Measurements from ENCODE around the gene PIK3CB.

Gene PIK3CB

DNA sequence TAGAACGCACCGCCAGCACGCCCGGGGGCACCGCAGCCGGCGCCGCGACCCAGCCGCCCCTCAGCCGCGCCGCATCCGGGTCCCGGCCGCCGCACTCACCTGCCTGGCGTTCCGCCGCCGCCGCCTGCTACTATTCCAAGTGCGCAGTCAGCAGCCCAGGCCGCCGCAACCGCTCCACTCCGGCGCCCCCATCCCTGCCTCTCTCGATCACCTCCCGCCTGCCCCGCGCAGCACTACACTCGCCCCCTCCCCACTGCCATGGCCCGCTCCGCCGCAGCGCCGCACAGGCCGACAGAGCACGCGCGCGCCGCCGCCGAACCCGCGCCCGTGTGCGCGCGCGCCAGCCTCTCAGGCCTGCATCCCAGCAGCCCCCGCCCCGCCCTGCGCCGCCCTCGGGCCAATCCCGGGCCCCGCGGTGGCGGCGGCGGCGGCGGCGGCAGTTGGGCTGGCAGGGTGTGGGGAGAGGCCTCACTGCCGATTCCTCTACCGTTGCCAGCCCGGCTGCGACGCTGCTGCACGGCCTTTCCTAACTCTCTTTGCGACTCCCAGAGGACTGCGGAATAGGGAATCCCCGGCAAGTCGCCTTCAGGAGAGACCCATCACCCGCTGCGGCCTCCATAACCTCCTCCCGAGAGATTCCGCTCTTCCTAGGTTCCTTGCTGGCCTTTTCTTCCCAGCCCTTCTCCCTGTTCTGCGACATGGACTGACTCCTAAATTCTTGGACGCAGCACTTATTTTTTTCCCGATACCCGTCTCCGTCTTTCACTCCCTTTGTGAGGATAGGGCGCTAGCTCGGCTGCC is at the start of gene PIK3CB:
Gene PIK3CB (minus strand): TSS at position 333 of the 801 bp plus-strand sequence. CDS start 75,585 bp downstream, outside the sequence.
- in situ Hi-C loops (cut with HindIII; ENCODE audit: low pct_ligation_motif_present, low pct_unique_long_range_greater_than_20kb, low sequenced_read_pairs) = no loop called here
- peak; percentile 84 for DNase-seq

- in situ Hi-C loops (cut with HindIII; ENCODE audit: low pct_ligation_motif_present, low pct_unique_long_range_greater_than_20kb, low sequenced_read_pairs) = no loop called here
- no peak for DNase-seq
Observed at GRCh38 chr3:138881233-138881632, 46.5 kb upstream of the PIK3CB start.

- DNase-seq = no peak
- in situ Hi-C loops (cut with HindIII; ENCODE audit: low pct_ligation_motif_present, low pct_unique_long_range_greater_than_20kb, low sequenced_read_pairs) = no loop called here
Observed at GRCh38 chr3:138879541-138880380, 45.0 kb upstream of the PIK3CB start.

GRCh38 chr3:138877226-138877625 is 42.5 kb upstream of the PIK3CB start:
- in situ Hi-C loops (cut with HindIII; ENCODE audit: low pct_ligation_motif_present, low pct_unique_long_range_greater_than_20kb, low sequenced_read_pairs) = no loop called here
- no peak for DNase-seq

- in situ Hi-C loops (cut with HindIII; ENCODE audit: low pct_ligation_motif_present, low pct_unique_long_range_greater_than_20kb, low sequenced_read_pairs) = no loop called here
Observed at GRCh38 chr3:138875754-138876664, 41.3 kb upstream of the PIK3CB start.

GRCh38 chr3:138875096-138875753 is 40.5 kb upstream of the PIK3CB start:
- in situ Hi-C loops (cut with HindIII; ENCODE audit: low pct_ligation_motif_present, low pct_unique_long_range_greater_than_20kb, low sequenced_read_pairs) = no loop called here
- no peak for DNase-seq

More at GRCh38 chr3:138875754-138876664, 41.3 kb upstream of the PIK3CB start:
- DNase-seq = no peak

DNA sequence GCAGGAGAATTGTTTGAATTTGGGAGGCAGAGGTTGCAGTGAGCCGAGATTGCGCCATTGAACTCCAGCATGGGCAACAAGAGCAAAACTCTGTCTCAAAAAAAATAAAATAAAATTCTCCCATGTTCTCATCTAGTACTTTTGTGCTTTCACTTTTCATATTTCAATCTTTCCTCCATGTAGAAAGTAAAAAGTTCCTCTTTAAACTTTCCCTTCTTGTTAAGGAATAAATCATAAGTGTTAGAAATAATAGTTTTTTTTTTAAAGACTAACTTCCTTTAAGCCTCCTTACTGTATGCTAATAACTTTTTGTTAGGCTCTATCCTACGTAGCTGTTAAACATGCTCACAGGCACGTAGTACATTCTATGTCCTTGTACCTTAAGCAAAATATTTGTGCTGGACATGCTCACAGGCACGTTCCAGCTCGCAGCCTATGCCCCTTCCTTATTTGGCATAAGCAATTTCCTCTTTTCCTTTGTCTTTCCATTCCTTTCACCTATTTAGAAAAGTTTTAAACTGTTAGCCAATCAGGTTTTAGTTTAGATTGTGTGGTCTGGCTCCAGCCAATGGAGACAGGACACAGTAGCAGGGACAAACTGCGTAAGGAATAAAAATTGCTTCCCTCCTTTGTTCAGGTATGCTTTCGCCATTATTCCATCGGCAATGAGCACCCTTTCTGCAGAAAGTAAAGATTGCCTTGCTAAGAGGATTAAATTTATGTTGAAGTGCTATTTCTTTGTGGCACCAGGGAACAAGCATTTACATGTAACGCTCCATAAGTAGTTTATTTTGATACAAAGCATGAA is 38.9 kb upstream of the PIK3CB start:
- no peak for DNase-seq
- in situ Hi-C loops (cut with HindIII; ENCODE audit: low pct_ligation_motif_present, low pct_unique_long_range_greater_than_20kb, low sequenced_read_pairs) = no loop called here

- in situ Hi-C loops (cut with HindIII; ENCODE audit: low pct_ligation_motif_present, low pct_unique_long_range_greater_than_20kb, low sequenced_read_pairs) = no loop called here
Observed at GRCh38 chr3:138872632-138873031, 37.9 kb upstream of the PIK3CB start.

GRCh38 chr3:138867996-138868395 is 33.3 kb upstream of the PIK3CB start:
- DNase-seq = no peak
- in situ Hi-C loops (cut with HindIII; ENCODE audit: low pct_ligation_motif_present, low pct_unique_long_range_greater_than_20kb, low sequenced_read_pairs) = no loop called here

More at GRCh38 chr3:138872632-138873031, 37.9 kb upstream of the PIK3CB start:
- no peak for DNase-seq

- in situ Hi-C loops (cut with HindIII; ENCODE audit: low pct_ligation_motif_present, low pct_unique_long_range_greater_than_20kb, low sequenced_read_pairs) = no loop called here
- no peak for DNase-seq
Observed at GRCh38 chr3:138863776-138864113, 29.0 kb upstream of the PIK3CB start.

- in situ Hi-C loops (cut with HindIII; ENCODE audit: low pct_ligation_motif_present, low pct_unique_long_range_greater_than_20kb, low sequenced_read_pairs) = no loop called here
- DNase-seq = peak; percentile 76
Observed at GRCh38 chr3:138862924-138863775, 28.4 kb upstream of the PIK3CB start.

- in situ Hi-C loops (cut with HindIII; ENCODE audit: low pct_ligation_motif_present, low pct_unique_long_range_greater_than_20kb, low sequenced_read_pairs) = no loop called here
- no peak for DNase-seq
Observed at GRCh38 chr3:138862531-138862923, 27.8 kb upstream of the PIK3CB start.

GRCh38 chr3:138861798-138862197 is 27.1 kb upstream of the PIK3CB start:
- DNase-seq = no peak
- in situ Hi-C loops (cut with HindIII; ENCODE audit: low pct_ligation_motif_present, low pct_unique_long_range_greater_than_20kb, low sequenced_read_pairs) = no loop called here

- DNase-seq = no peak
- in situ Hi-C loops (cut with HindIII; ENCODE audit: low pct_ligation_motif_present, low pct_unique_long_range_greater_than_20kb, low sequenced_read_pairs) = no loop called here
Observed at GRCh38 chr3:138856799-138857198, 22.1 kb upstream of the PIK3CB start.

DNA sequence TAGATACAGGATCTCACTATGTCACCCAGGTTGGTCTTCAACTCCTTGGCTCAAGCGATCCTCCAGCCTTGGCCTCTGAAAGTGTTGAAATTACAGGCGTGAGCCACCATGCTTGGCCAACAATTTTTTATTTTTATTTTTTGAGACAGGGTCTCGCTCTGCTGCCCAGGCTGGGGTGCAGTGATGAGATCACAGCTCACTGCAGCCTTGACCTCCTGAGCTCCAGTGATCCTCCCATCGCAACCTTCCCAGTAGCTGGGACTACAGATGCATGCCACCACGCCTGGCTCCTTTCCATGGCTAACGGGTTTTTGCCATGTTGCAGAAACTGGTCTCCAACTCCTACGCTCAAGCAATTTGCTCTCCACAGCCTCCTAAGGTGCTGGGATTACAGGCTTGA is 20.2 kb upstream of the PIK3CB start:
- in situ Hi-C loops (cut with HindIII; ENCODE audit: low pct_ligation_motif_present, low pct_unique_long_range_greater_than_20kb, low sequenced_read_pairs) = no loop called here
- DNase-seq = no peak

DNA sequence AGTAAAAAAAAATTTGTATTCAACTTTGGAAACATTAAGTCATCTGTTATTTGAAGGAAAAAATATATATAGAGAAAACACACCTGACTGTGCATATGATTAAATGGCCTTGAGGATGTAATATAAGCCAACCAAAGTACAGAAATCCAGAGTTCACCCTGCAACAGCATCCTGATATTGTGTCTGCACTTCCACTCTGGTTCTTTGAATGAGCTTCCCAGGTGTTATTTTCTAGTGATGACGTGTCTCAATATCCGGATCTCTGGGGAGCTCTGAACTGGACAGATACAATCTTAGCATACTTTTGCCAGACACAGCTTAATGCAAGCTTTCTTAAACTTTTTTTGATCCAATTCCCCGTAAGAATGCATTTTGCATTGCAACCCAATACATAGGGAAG is 19.5 kb upstream of the PIK3CB start:
- in situ Hi-C loops (cut with HindIII; ENCODE audit: low pct_ligation_motif_present, low pct_unique_long_range_greater_than_20kb, low sequenced_read_pairs) = no loop called here
- DNase-seq = no peak

DNA sequence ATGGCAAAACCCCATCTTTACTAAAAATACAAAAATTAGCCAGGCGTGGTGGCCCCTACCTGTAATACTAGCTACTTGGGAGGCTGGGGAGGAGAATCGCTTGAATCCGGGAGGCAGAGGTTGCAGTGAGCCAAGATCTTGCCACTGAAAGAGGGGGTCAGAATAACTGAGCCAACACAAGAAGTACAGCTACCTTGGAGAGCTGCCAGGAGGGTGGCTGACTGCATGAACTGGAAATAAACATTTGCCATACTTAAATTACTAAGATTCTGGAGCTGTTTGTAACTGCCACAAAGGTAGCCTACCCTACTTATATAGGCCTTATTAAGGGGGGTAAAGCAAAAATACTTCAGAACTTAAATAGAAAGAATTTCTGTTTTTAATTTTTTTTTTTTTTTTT is 15.4 kb upstream of the PIK3CB start:
- in situ Hi-C loops (cut with HindIII; ENCODE audit: low pct_ligation_motif_present, low pct_unique_long_range_greater_than_20kb, low sequenced_read_pairs) = no loop called here

More for the DNA sequence above, 15.4 kb upstream of the PIK3CB start:
- DNase-seq = no peak

All from ACHN (cell line).